Measurements from ENCODE around the gene IGF2R. TPM values are rescaled to one million over a fixed set of nuclear protein-coding genes. Genes with fewer than 3 reads are reported as not detected.
A peak's percentile ranks its signal among the peaks of the same experiment; 100 is the strongest.

The IGF2R gene
- total and polyA plus RNA-seq, 2 of the 13 experiments (the other 11 are each of a cell fraction or from before 2014, with no cell fraction given), result 38.3 to 70.0 TPM

DNA sequence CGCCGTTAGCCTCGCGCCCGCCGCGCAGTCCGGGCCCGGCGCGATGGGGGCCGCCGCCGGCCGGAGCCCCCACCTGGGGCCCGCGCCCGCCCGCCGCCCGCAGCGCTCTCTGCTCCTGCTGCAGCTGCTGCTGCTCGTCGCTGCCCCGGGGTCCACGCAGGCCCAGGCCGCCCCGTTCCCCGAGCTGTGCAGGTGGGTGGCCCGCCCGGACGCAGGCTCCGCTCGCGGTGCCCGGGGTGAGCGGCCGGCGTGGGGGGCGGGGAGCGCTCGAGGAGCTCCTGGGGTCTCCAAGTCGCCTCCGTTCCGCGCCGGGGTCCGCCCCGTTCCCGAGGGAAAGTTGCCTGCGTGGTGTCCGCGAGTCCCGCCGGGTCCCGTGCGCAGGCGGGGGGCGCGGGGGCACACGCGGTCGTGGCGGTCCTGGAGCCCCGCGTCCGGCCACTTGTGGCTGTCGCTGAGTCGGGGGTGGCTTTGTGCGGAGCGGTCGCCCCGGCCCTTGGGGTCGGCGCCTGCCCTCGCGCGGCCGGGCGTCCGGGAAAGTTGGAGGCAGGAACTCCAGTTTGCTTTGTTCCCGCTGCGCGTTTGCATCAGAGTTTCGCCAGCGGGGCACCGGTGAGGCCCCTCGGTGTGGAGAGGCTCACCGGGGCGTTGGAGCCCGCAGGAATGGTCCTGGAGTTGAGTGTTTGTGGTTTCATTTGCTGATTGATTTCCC is 476 bp downstream of the IGF2R start (continued):
- TF ChIP-seq, protein P1, sequence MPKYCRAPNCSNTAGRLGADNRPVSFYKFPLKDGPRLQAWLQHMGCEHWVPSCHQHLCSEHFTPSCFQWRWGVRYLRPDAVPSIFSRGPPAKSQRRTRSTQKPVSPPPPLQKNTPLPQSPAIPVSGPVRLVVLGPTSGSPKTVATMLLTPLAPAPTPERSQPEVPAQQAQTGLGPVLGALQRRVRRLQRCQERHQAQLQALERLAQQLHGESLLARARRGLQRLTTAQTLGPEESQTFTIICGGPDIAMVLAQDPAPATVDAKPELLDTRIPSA (CRISPR knock-in tag; IDR thresholded peaks at IDR 0.05; ENCODE audit: borderline replicate concordance), result no peak
- peak; percentile 42 for TF ChIP-seq HNRNPLL (IDR thresholded peaks at IDR 0.05; ENCODE audit: low read depth, low read length, poor library complexity, severe bottlenecking)
- no peak for TF ChIP-seq NR2F6 (IDR thresholded peaks at IDR 0.05)
- no peak for TF ChIP-seq NR2F6 (CRISPR knock-in tag; IDR thresholded peaks at IDR 0.05)
- peak; percentile 38 for TF ChIP-seq MYC (CRISPR knock-in tag; IDR thresholded peaks at IDR 0.05; ENCODE audit: borderline replicate concordance)
- TF ChIP-seq, protein P2, sequence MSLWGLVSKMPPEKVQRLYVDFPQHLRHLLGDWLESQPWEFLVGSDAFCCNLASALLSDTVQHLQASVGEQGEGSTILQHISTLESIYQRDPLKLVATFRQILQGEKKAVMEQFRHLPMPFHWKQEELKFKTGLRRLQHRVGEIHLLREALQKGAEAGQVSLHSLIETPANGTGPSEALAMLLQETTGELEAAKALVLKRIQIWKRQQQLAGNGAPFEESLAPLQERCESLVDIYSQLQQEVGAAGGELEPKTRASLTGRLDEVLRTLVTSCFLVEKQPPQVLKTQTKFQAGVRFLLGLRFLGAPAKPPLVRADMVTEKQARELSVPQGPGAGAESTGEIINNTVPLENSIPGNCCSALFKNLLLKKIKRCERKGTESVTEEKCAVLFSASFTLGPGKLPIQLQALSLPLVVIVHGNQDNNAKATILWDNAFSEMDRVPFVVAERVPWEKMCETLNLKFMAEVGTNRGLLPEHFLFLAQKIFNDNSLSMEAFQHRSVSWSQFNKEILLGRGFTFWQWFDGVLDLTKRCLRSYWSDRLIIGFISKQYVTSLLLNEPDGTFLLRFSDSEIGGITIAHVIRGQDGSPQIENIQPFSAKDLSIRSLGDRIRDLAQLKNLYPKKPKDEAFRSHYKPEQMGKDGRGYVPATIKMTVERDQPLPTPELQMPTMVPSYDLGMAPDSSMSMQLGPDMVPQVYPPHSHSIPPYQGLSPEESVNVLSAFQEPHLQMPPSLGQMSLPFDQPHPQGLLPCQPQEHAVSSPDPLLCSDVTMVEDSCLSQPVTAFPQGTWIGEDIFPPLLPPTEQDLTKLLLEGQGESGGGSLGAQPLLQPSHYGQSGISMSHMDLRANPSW (CRISPR knock-in tag; IDR thresholded peaks at IDR 0.05; ENCODE audit: borderline replicate concordance), result no peak
- TF ChIP-seq, protein P3, sequence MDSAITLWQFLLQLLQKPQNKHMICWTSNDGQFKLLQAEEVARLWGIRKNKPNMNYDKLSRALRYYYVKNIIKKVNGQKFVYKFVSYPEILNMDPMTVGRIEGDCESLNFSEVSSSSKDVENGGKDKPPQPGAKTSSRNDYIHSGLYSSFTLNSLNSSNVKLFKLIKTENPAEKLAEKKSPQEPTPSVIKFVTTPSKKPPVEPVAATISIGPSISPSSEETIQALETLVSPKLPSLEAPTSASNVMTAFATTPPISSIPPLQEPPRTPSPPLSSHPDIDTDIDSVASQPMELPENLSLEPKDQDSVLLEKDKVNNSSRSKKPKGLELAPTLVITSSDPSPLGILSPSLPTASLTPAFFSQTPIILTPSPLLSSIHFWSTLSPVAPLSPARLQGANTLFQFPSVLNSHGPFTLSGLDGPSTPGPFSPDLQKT (CRISPR knock-in tag; IDR thresholded peaks at IDR 0.05; ENCODE audit: borderline replicate concordance), result no peak
- no peak for TF ChIP-seq ARNT (IDR thresholded peaks at IDR 0.05)
- no peak for TF ChIP-seq ZNF577 (CRISPR knock-in tag; IDR thresholded peaks at IDR 0.05; ENCODE audit: borderline replicate concordance, low read depth)
- TF ChIP-seq, protein P4, sequence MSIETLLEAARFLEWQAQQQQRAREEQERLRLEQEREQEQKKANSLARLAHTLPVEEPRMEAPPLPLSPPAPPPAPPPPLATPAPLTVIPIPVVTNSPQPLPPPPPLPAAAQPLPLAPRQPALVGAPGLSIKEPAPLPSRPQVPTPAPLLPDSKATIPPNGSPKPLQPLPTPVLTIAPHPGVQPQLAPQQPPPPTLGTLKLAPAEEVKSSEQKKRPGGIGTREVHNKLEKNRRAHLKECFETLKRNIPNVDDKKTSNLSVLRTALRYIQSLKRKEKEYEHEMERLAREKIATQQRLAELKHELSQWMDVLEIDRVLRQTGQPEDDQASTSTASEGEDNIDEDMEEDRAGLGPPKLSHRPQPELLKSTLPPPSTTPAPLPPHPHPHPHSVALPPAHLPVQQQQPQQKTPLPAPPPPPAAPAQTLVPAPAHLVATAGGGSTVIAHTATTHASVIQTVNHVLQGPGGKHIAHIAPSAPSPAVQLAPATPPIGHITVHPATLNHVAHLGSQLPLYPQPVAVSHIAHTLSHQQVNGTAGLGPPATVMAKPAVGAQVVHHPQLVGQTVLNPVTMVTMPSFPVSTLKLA (IDR thresholded peaks at IDR 0.05), result no peak
- no peak for TF ChIP-seq ZNF558 (CRISPR knock-in tag; IDR thresholded peaks at IDR 0.05; ENCODE audit: borderline replicate concordance)
- no peak for TF ChIP-seq ZBTB42 (CRISPR knock-in tag; IDR thresholded peaks at IDR 0.05)
- TF ChIP-seq MAFG (CRISPR knock-in tag; IDR thresholded peaks at IDR 0.05), result no peak
- TF ChIP-seq, protein P5, sequence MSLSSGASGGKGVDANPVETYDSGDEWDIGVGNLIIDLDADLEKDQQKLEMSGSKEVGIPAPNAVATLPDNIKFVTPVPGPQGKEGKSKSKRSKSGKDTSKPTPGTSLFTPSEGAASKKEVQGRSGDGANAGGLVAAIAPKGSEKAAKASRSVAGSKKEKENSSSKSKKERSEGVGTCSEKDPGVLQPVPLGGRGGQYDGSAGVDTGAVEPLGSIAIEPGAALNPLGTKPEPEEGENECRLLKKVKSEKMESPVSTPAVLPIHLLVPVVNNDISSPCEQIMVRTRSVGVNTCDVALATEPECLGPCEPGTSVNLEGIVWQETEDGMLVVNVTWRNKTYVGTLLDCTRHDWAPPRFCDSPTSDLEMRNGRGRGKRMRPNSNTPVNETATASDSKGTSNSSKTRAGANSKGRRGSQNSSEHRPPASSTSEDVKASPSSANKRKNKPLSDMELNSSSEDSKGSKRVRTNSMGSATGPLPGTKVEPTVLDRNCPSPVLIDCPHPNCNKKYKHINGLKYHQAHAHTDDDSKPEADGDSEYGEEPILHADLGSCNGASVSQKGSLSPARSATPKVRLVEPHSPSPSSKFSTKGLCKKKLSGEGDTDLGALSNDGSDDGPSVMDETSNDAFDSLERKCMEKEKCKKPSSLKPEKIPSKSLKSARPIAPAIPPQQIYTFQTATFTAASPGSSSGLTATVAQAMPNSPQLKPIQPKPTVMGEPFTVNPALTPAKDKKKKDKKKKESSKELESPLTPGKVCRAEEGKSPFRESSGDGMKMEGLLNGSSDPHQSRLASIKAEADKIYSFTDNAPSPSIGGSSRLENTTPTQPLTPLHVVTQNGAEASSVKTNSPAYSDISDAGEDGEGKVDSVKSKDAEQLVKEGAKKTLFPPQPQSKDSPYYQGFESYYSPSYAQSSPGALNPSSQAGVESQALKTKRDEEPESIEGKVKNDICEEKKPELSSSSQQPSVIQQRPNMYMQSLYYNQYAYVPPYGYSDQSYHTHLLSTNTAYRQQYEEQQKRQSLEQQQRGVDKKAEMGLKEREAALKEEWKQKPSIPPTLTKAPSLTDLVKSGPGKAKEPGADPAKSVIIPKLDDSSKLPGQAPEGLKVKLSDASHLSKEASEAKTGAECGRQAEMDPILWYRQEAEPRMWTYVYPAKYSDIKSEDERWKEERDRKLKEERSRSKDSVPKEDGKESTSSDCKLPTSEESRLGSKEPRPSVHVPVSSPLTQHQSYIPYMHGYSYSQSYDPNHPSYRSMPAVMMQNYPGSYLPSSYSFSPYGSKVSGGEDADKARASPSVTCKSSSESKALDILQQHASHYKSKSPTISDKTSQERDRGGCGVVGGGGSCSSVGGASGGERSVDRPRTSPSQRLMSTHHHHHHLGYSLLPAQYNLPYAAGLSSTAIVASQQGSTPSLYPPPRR (CRISPR knock-in tag; IDR thresholded peaks at IDR 0.05; ENCODE audit: borderline replicate concordance), result no peak

Data from HepG2 (cell line).